IMR-90 (cell line): ENCODE results near the gene MIPEP. TPM values are rescaled to one million over a fixed set of nuclear protein-coding genes. Genes with fewer than 3 reads are reported as not detected.

ENCODE experiments used
- ATAC-seq: fragments of 200-7000 bp; cut with Tn5 transposase; 2 replicates; pipeline ENCODE4 v1.9.1; 2020; ENCODE audit warnings: low read depth, mild to moderate bottlenecking, moderate library complexity
- BruUV-seq: library from RNA; stranded (reverse); fragments of 400-500 nt; replicated peaks from 2 replicates; lab custom pipeline; 2021; lab: Mats Ljungman, UMichigan
- CTCF ChIA-PET: fragments of 300-600 bp; formaldehyde crosslinking; extraction: SDS; loops from one replicate; lab custom pipeline; 2021; ENCODE audit warnings: antibody characterized with exemption; lab: Yijun Ruan, JAX
- POLR2A ChIA-PET: fragments of 300-600 bp; sonication (Branson Sonifier 250); formaldehyde crosslinking; loops from one replicate; lab custom pipeline; 2022; ENCODE audit warnings: antibody characterized with exemption; ENCODE audit not compliant: unreplicated experiment; lab: Charles Lee
- DNase-seq: peaks from one replicate; pipeline ENCODE4 v3.0.0; 2013
- H2AFZ ChIP-seq: replicated peaks from 2 replicates; pipeline ENCODE3; 2013; ENCODE audit warnings: low read length, mild to moderate bottlenecking; ENCODE audit not compliant: poor library complexity
- H2AK5ac ChIP-seq: 2 replicates; pipeline ENCODE4 v1.6.1; 2013; ENCODE audit warnings: low read depth, low read length, inconsistent platforms
- H2AK9ac ChIP-seq: replicated peaks from 2 replicates; pipeline ENCODE3; 2013; ENCODE audit warnings: mild to moderate bottlenecking, low read depth, low read length, moderate library complexity; ENCODE audit not compliant: poor library complexity
- H2BK120ac ChIP-seq: 2 replicates; pipeline ENCODE4 v1.6.1; 2013; ENCODE audit warnings: low read depth, low read length, inconsistent platforms
- H2BK15ac ChIP-seq: 3 replicates; pipeline ENCODE4 v1.6.1; 2013; ENCODE audit warnings: low read depth, low read length, inconsistent platforms
- H2BK20ac ChIP-seq: 2 replicates; pipeline ENCODE4 v1.6.1; 2013; ENCODE audit warnings: low read depth, mild to moderate bottlenecking, inconsistent platforms, low read length, moderate library complexity
- H2BK5ac ChIP-seq: 2 replicates; pipeline ENCODE4 v1.6.1; 2013; ENCODE audit warnings: mild to moderate bottlenecking, low read depth, low read length, inconsistent platforms; ENCODE audit not compliant: poor library complexity, severe bottlenecking
- H3K14ac ChIP-seq: replicated peaks from 2 replicates; pipeline ENCODE4 v1.6.1; 2013; ENCODE audit warnings: low read depth, low read length, inconsistent platforms
- H3K18ac ChIP-seq: 2 replicates; pipeline ENCODE4 v1.6.1; 2013; ENCODE audit warnings: low read depth, low read length, control low read depth
- H3K23ac ChIP-seq: 2 replicates; pipeline ENCODE4 v1.6.1; 2013; ENCODE audit warnings: low read depth, low read length, inconsistent platforms
- H3K27ac ChIP-seq: 2 replicates; pipeline ENCODE4 v1.5.1; 2013; ENCODE audit warnings: mild to moderate bottlenecking, control low read depth, low read length; ENCODE audit not compliant: insufficient read depth
- H3K27me3 ChIP-seq: 2 replicates; pipeline ENCODE4 v1.6.1; 2013; ENCODE audit warnings: low read length; ENCODE audit not compliant: control insufficient read depth, insufficient read depth
- H3K36me3 ChIP-seq: 2 replicates; pipeline ENCODE4 v1.6.1; 2013; ENCODE audit warnings: low read length, mixed read lengths; ENCODE audit not compliant: control insufficient read depth, insufficient read depth
- H3K4ac ChIP-seq: 2 replicates; pipeline ENCODE4 v1.6.1; 2013; ENCODE audit warnings: low read depth, low read length, inconsistent platforms
- H3K4me1 ChIP-seq: 2 replicates; pipeline ENCODE4 v1.6.1; 2013; ENCODE audit warnings: low read length, mixed read lengths; ENCODE audit not compliant: control insufficient read depth, insufficient read depth
- H3K4me2 ChIP-seq: 2 replicates; pipeline ENCODE4 v1.6.1; 2013; ENCODE audit warnings: low read depth, mild to moderate bottlenecking, control low read depth, low read length, moderate library complexity
- H3K4me3 ChIP-seq: 2 replicates; pipeline ENCODE4 v1.5.1; 2013; ENCODE audit warnings: low read depth, mild to moderate bottlenecking, control low read depth, low read length, moderate library complexity; ENCODE audit not compliant: insufficient read depth
- H3K56ac ChIP-seq: 2 replicates; pipeline ENCODE4 v1.6.1; 2013; ENCODE audit warnings: low read length, inconsistent platforms; ENCODE audit not compliant: insufficient read depth; ENCODE audit errors: extremely low read depth
- H3K79me1 ChIP-seq, 2 experiments: 2 replicates each; pipeline ENCODE4 v1.6.1; 2013; ENCODE audit warnings: low read length in 2 of 2, inconsistent platforms in 1 of 2, low read depth in 1 of 2
- H3K9ac ChIP-seq: 2 replicates; pipeline ENCODE4 v1.6.1; 2013; ENCODE audit warnings: low read depth, low read length, control low read depth
- H3K9me1 ChIP-seq: 2 replicates; pipeline ENCODE4 v1.6.1; 2013; ENCODE audit warnings: low read length, inconsistent platforms; ENCODE audit not compliant: insufficient read depth
- H3K9me3 ChIP-seq: 2 replicates; pipeline ENCODE4 v1.6.1; 2013; ENCODE audit warnings: low read length; ENCODE audit not compliant: control insufficient read depth, insufficient read depth
- H4K20me1 ChIP-seq: 2 replicates; pipeline ENCODE4 v1.6.1; 2013; ENCODE audit warnings: low read length, inconsistent platforms; ENCODE audit not compliant: insufficient read depth
- H4K5ac ChIP-seq: 2 replicates; pipeline ENCODE4 v1.6.1; 2013; ENCODE audit warnings: mild to moderate bottlenecking, low read depth, low read length, control low read depth
- H4K8ac ChIP-seq, 2 experiments: 2 replicates each; pipeline ENCODE4 v1.6.1; 2013; ENCODE audit warnings: low read depth in 2 of 2, low read length in 2 of 2, control low read depth in 1 of 2, inconsistent platforms in 1 of 2
- H4K91ac ChIP-seq: 2 replicates; pipeline ENCODE4 v1.6.1; 2013; ENCODE audit warnings: low read depth, low read length, inconsistent platforms; ENCODE audit not compliant: insufficient read depth
- CEBPB ChIP-seq: IDR thresholded peaks from 2 replicates; pipeline ENCODE4 v1.6.1; 2012; ENCODE audit warnings: low read depth, low read length, improper control_type of control experiment
- FOS ChIP-seq: fragments of 150-350 bp; IDR thresholded peaks from 2 replicates; pipeline ENCODE4 v1.6.1; 2016; ENCODE audit warnings: low read depth, low read length
- MAFK ChIP-seq: IDR thresholded peaks from 2 replicates; pipeline ENCODE4 v1.6.1; 2012; ENCODE audit warnings: low read depth, low read length, improper control_type of control experiment
- MXI1 ChIP-seq: IDR thresholded peaks from 2 replicates; pipeline ENCODE4 v1.6.1; 2012; ENCODE audit warnings: low read depth, mild to moderate bottlenecking, low read length, moderate library complexity, borderline replicate concordance
- POLR2A ChIP-seq: IDR thresholded peaks from 2 replicates; pipeline ENCODE4 v1.6.1; 2012; ENCODE audit warnings: mild to moderate bottlenecking, low read depth, low read length
- RAD21 ChIP-seq: IDR thresholded peaks from 2 replicates; pipeline ENCODE4 v1.6.1; 2012; ENCODE audit warnings: low read length, improper control_type of control experiment
- RFX5 ChIP-seq: IDR thresholded peaks from 2 replicates; pipeline ENCODE4 v1.8.0; 2012; ENCODE audit warnings: low read depth, mild to moderate bottlenecking, low read length, moderate library complexity
- SMC3 ChIP-seq: fragments of 150-350 bp; IDR thresholded peaks from 2 replicates; pipeline ENCODE4 v1.6.1; 2016; ENCODE audit warnings: low read depth, mild to moderate bottlenecking, antibody characterized with exemption, low read length, moderate library complexity
- WGBS, 2 experiments: methylation state at CpG; one replicate each; pipeline versions ENCODE4 v1.1.5 to v1.1.7; 2013; ENCODE audit warnings: missing lambda C conversion rate in 2 of 2; ENCODE audit not compliant: insufficient read length in 1 of 2; ENCODE audit errors: extremely low coverage in 2 of 2; 5-methylcytosine and 5-hydroxymethylcytosine counted together
- dilution Hi-C: fragments of 300-500 bp; cut with HindIII; formaldehyde crosslinking; loops from one replicate; pipeline ENCODE4 v1.14.3; 2018; ENCODE audit warnings: low sequenced_read_pairs; ENCODE audit not compliant: unreplicated experiment
- in situ Hi-C: fragments of 300-500 bp; cut with MboI; formaldehyde crosslinking; loops from 3 replicates; pipeline ENCODE4 v1.14.3; 2019; ENCODE audit warnings: low sequenced_read_pairs, inconsistent platforms, mixed read lengths
- intact Hi-C: fragments of 100-400 bp; cut with micrococcal nuclease; formaldehyde crosslinking; loops from 2 replicates; pipeline ENCODE4 v1.10.0; 2022
- polyA plus RNA-seq, 3 experiments: library from polyadenylated mRNA; depleted of rRNA; stranded (reverse); fragments of >200 nt; gene quantifications; 2 replicates each; pipeline ENCODE4 v1.2.3, GENCODE V29; 2012; ENCODE audit warnings: low replicate concordance in 1 of 3
- total RNA-seq: library from RNA; depleted of rRNA; stranded (reverse); fragments of >200 nt; gene quantifications from 2 replicates; pipeline ENCODE4 v1.2.3, GENCODE V29; 2012
- TF ChIP-seq, protein P1 (sequence below): fragments of 150-350 bp; IDR thresholded peaks from 2 replicates; pipeline ENCODE4 v1.6.1; 2017; ENCODE audit warnings: mild to moderate bottlenecking, antibody characterized with exemption, low read length, low read depth
- TF ChIP-seq, protein P2 (sequence below): fragments of 150-350 bp; IDR thresholded peaks from 2 replicates; pipeline ENCODE4 v1.6.1; 2016; ENCODE audit warnings: low read depth, mild to moderate bottlenecking, low read length, moderate library complexity, borderline replicate concordance

Gene MIPEP
- total and polyA plus RNA-seq, 2 of the 4 experiments (the other 2 are of a cell fraction), result 15.0 to 21.5 TPM

- no peak for TF ChIP-seq RFX5
- no peak for TF ChIP-seq SMC3
- no peak for TF ChIP-seq MAFK
- TF ChIP-seq, protein P1, sequence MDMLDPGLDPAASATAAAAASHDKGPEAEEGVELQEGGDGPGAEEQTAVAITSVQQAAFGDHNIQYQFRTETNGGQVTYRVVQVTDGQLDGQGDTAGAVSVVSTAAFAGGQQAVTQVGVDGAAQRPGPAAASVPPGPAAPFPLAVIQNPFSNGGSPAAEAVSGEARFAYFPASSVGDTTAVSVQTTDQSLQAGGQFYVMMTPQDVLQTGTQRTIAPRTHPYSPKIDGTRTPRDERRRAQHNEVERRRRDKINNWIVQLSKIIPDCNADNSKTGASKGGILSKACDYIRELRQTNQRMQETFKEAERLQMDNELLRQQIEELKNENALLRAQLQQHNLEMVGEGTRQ, result no peak
- no peak for TF ChIP-seq POLR2A
- TF ChIP-seq RAD21, result no peak
- no peak for TF ChIP-seq FOS
- TF ChIP-seq MXI1, result no peak
- no peak for TF ChIP-seq CEBPB
- TF ChIP-seq, protein P2, sequence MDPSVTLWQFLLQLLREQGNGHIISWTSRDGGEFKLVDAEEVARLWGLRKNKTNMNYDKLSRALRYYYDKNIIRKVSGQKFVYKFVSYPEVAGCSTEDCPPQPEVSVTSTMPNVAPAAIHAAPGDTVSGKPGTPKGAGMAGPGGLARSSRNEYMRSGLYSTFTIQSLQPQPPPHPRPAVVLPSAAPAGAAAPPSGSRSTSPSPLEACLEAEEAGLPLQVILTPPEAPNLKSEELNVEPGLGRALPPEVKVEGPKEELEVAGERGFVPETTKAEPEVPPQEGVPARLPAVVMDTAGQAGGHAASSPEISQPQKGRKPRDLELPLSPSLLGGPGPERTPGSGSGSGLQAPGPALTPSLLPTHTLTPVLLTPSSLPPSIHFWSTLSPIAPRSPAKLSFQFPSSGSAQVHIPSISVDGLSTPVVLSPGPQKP, result no peak
- DNase-seq (no peak), ATAC-seq (no peak; the same call in 1 of the 2 replicates)
- in situ Hi-C loops, result no loop called here
- Histone ChIP-seq H3K4ac (peak overlapping the region; percentile 30), H4K5ac (peak overlapping the region; percentile 52), H2BK5ac (peak overlapping the region; percentile 6), H3K18ac (peak overlapping the region; percentile 80), H2AFZ (no peak overlapping the region), H3K9ac (0 out of 2 replicates have a peak overlapping the region, but pooled peaks have one; percentile 10), H3K9me1 (peaks cover 9% of the 10 kb centered on the region), H2AK5ac (peak overlapping the region; percentile 62; the same call in 1 of the 2 replicates), H2BK20ac (no peak overlapping the region), H4K20me1 (no peaks in the 10 kb centered on the region), H2AK9ac (no peak overlapping the region), H3K9me3 (no peaks in the 10 kb centered on the region), H3K14ac (0 out of 2 replicates have a peak overlapping the region, but pooled peaks have one; percentile 14), H3K4me2 (no peak overlapping the region), H3K56ac (no peak overlapping the region), H3K36me3 (peaks cover 3% of the 10 kb centered on the region; the same call in 1 of the 2 replicates), H3K79me1 (peaks cover 0 to 7% of the 10 kb centered on the region in 2 experiments; a peak in 2 of 4 replicates), H3K4me1 (peaks cover 18% of the 10 kb centered on the region), H2BK15ac (no peak overlapping the region), H2BK120ac (peak overlapping the region; percentile 10; the same call in 1 of the 2 replicates), H3K23ac (no peak overlapping the region), H3K4me3 (no peak overlapping the region), H4K8ac (no peak overlapping the region), H3K27me3 (no peaks in the 10 kb centered on the region), H4K91ac (peak overlapping the region; percentile 14; the same call in 1 of the 2 replicates), H3K27ac (peak overlapping the region; percentile 38; the same call in 1 of the 2 replicates)
- POLR2A ChIA-PET, result no interaction called here
- dilution Hi-C loops, result no loop called here
- intact Hi-C loops, result no loop called here
- CTCF ChIA-PET, result interaction anchor here (1.0 kb wide), 1 partner anchor 32 kb away, joined by 3 read pairs; no protein-coding TSS in a partner anchor
- 83% methylated on average over 2 of the region's 9 CpGs; no CpG with 5 or more reads in 1 of the 2 experiments for WGBS, 2 experiments
- BruUV-seq, result no TSS peak
Observed at GRCh38 chr13:23758798-23759527, 130.2 kb downstream of the MIPEP start.
